Head of caudate nucleus (tissue), 42 donors: Measurements from ENCODE around the gene FAM168B.

ENCODE experiments used
- DNase-seq, 42 donors: peaks; one replicate each; pipeline versions ENCODE4 v3.0.0 to v3.0.0-alpha.2; 2020 to 2021; ENCODE audit warnings: mixed read lengths in 7 of 42
- intact Hi-C: fragments of 100-400 bp; cut with DNase I; formaldehyde crosslinking; loops from one replicate; pipeline ENCODE4 v1.15.0; 2022

The FAM168B gene

DNA sequence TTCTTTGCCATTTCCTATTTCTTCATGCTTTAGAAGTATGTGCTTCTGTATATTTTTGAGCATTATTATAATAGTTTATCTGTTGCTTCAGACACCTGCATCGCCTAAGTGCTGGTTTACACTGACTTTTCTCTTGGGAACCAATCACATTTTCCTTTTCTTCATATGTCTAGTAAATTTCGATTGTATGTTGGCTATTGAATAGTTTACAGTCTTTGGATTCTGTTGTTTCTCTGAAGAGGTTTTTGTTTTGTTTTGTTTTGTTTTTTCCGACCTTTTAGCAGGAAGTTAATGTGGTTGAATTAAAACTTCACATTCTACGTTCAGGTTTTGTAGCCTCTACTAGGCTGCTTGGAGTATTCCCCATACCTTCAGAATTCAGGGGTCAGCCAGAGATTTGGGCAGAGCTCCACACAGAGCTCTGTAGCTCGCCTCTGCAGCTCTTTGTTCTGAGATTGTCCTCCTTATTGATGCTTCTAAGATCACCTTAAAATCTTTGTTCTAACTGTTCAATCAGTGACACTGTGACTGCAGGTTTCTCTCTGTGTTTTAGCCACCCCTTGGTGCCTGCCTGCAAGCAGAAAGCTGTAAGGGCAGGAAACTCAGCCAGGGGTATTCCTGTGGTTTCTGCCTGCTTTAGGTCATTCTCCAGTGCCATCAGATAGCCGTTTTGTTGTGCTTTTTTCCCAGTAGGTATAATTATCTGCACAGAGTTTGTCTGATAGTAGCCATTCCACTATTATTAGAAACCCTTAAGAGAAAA, 83.4 kb downstream of the FAM168B start:
- intact Hi-C loops, result no loop called here
- DNase-seq, result no peak

DNA sequence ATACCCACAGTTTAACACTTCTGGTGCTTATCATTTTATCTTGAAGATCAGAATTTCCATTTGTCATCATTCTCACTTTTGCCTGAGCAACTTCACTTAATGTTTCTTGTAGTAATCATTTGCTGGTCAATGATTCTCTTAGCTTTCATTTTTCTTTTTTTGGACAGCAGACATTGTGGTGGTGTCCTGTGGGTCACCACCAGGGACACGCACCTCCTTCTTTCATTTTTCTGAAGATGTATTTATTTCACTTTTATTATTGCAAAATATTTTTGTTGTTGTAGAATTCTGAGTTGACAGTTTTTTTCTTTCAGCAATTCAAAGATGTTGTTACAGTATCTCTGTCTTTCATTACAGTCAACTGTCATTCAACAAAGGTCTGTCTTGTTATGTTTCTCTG, 84.3 kb downstream of the FAM168B start:
- DNase-seq, result no peak
- intact Hi-C loops, result no loop called here

DNA sequence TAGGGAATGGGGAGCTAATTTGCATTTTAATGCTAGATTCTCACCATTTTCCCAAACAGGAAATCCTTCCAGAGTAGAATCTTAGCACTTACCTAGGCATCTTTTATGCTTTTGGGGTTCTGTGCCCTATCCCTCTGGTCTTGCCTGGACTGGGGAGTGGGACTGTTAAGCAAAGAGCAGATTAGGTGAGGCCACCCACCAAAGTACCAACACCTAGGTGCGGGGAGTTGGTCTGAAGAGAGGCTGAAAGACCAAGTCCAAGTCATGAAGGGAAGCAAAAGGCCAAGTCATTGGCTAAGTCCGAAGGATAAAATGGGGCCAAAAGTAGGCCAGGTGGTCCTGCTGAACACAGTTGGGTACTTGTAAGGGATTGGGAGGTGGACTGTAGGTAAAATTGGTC, 86.7 kb downstream of the FAM168B start:
- no peak for DNase-seq

DNA sequence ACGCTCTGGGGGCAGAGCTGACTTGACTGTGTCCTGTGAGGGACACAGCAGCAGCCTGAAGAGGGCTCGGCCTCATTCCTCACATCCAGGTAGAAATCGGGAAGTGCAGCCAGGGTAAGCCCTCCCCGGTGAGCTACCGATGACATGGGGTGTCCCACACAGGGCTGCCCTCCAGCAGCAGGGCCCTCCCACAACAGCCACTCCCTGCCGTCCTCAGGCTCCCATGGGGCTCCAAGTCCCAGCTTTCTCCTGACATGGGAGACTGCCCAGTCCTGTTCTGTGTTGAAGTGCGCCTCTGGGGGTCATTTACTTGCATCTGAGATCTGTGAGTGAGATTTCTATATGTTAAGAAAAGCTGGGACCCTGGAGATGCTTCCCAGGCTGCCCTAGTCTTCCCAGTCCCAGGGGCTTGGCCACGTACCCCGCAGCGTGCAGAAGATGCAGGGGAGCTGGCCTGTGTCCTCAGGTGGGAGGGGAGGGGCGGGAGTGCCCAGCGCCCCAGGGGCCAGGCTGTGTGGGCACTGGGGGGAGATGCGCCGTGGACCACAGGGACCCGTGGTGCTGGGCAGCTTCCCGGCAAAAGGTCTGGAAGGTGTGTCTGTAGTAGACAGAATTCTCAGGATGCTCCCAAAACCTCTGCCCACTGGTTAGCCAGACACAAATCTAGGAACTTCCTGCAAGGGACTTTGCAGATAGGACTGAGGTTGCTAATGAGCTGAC, 87.9 kb downstream of the FAM168B start:
- intact Hi-C loops, result no loop called here

More for the DNA sequence above, 86.7 kb downstream of the FAM168B start:
- intact Hi-C loops, result no loop called here

DNA sequence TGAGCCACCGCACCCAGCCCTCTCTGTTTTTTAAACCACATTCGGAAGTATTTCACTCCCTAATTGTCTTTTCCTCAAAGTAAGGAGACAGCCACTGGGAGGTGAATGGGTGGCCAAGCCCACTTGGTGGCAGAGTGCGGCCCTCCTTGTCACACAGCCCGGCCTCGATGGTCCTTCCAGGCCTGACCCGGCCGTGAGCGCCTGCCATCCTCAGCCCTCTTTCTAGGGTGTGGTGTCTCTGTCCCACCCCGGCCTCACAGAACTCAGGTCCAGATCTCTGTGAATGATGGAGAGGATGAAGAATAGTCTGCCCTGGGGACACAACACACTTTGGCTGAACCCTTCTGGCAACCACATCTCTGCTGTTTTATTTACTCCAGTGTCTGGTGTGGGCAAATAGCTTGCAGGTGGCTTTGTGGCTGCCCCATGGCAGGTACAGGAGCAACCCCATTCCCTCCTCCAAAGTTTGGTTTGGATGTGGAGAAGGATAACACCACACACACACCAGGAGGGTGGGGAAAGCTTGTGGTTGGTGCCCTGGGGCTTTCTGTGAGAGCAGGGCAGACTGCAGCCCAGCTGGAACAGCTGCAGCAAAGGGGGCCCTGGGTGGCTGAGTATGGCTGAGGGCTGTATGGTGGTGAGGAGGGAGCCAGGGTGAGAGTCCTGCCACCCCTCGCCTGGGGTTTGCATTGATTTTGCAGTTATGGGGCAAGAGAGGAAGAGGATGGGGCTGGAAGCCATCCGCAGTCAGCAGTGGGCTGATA, 88.6 kb downstream of the FAM168B start:
- intact Hi-C loops, result no loop called here
- DNase-seq, result no peak

More for the DNA sequence above, 87.9 kb downstream of the FAM168B start:
- DNase-seq, result no peak

DNA sequence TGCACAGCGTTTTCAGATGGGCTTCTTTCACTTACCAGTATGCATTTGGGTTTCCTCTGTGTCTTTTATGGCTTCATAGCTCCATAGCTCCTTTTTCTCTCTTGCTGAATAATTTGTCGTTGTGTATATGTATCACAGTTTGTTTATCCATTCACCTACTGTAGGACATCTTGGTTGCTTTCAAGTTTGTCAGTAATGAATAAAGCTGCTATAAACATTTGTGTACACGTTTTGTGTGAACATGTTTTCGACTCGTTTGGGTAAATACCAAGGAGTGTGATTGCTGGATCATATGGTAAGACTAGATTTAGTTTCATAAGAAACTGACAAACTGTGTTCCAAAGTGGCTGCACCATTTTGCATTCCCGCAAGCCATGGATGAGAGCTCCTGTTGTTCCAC, 94.7 kb downstream of the FAM168B start:
- DNase-seq, result no peak
- intact Hi-C loops, result no loop called here
